PC-3 (cell line): ENCODE results near the gene NCMAP. TPM values are rescaled to one million over a fixed set of nuclear protein-coding genes. Genes with fewer than 3 reads are reported as not detected.

Experiments
- ATAC-seq: fragments of 200-7000 bp; cut with Tn5 transposase; 2 replicates; pipeline ENCODE4 v1.9.1; 2020; ENCODE audit warnings: mild to moderate bottlenecking, moderate library complexity
- BruUV-seq: library from RNA; stranded (reverse); fragments of 400-500 nt; replicated peaks from 2 replicates; lab custom pipeline; 2021; lab: Mats Ljungman, UMichigan
- CTCF ChIA-PET: fragments of 300-600 bp; sonication (Branson Sonifier 250); formaldehyde crosslinking; loops from one replicate; lab custom pipeline; 2022; ENCODE audit warnings: antibody characterized with exemption; lab: Charles Lee
- POLR2A ChIA-PET: fragments of 300-600 bp; sonication (Branson Sonifier 250); formaldehyde crosslinking; loops from one replicate; lab custom pipeline; 2022; ENCODE audit warnings: antibody characterized with exemption; ENCODE audit not compliant: unreplicated experiment; lab: Charles Lee
- DNase-seq: peaks from one replicate; pipeline ENCODE4 v3.0.0-alpha.2; 2015
- H2AFZ ChIP-seq: fragments of 300-600 bp; sonication (generic); 2 replicates; pipeline ENCODE4 v1.6.0; 2016; ENCODE audit warnings: antibody characterized with exemption, low read length
- H3F3A ChIP-seq: fragments of 300-600 bp; sonication (generic); one replicate; pipeline ENCODE4 v1.6.0; 2017; ENCODE audit warnings: antibody characterized with exemption, low read length, control low read depth, mild to moderate bottlenecking; ENCODE audit not compliant: unreplicated experiment
- H3K27ac ChIP-seq: fragments of 300-600 bp; sonication (generic); 2 replicates; pipeline ENCODE4 v1.5.1; 2016; ENCODE audit warnings: mild to moderate bottlenecking, low read length
- H3K27me3 ChIP-seq: fragments of 300-600 bp; sonication (generic); 2 replicates; pipeline ENCODE4 v1.6.1; 2016; ENCODE audit warnings: low read length, mixed read lengths
- H3K36me3 ChIP-seq: fragments of 300-600 bp; sonication (generic); 2 replicates; pipeline ENCODE4 v1.6.1; 2016; ENCODE audit warnings: low read depth, mixed run types, low read length, mixed read lengths
- H3K4me1 ChIP-seq: fragments of 300-600 bp; sonication (generic); 2 replicates; pipeline ENCODE4 v1.5.1; 2016; ENCODE audit warnings: low read length; ENCODE audit not compliant: insufficient read depth
- H3K4me2 ChIP-seq: fragments of 300-600 bp; sonication (generic); 2 replicates; pipeline ENCODE4 v1.6.0; 2016; ENCODE audit warnings: low read length
- H3K4me3 ChIP-seq: fragments of 300-600 bp; sonication (generic); 2 replicates; pipeline ENCODE4 v1.5.1; 2016; ENCODE audit warnings: mild to moderate bottlenecking, low read length, mixed read lengths
- H3K79me2 ChIP-seq: fragments of 300-600 bp; sonication (generic); 2 replicates; pipeline ENCODE4 v1.6.1; 2017; ENCODE audit warnings: low read length, mixed read lengths
- H3K9ac ChIP-seq: fragments of 300-600 bp; sonication (generic); 2 replicates; pipeline ENCODE4 v1.6.0; 2016; ENCODE audit warnings: mild to moderate bottlenecking, low read length
- H3K9me2 ChIP-seq: fragments of 300-600 bp; sonication (generic); replicated peaks from 2 replicates; pipeline ENCODE4 v1.6.1; 2016; ENCODE audit warnings: mixed run types, low read length, mixed read lengths
- H3K9me3 ChIP-seq: fragments of 300-600 bp; sonication (generic); 2 replicates; pipeline ENCODE4 v1.6.1; 2016; ENCODE audit warnings: low read length, mixed read lengths
- H4K20me1 ChIP-seq: fragments of 300-600 bp; sonication (generic); 2 replicates; pipeline ENCODE4 v1.6.1; 2016; ENCODE audit warnings: low read length, mixed read lengths
- EZH2 ChIP-seq: fragments of 300-600 bp; sonication (generic); IDR thresholded peaks from one replicate; pipeline ENCODE4 v1.6.1; 2017; ENCODE audit warnings: antibody characterized with exemption, mild to moderate bottlenecking, low read length; ENCODE audit not compliant: unreplicated experiment
- EZH2phosphoT487 ChIP-seq: fragments of 300-600 bp; sonication (generic); IDR thresholded peaks from 2 replicates; pipeline ENCODE4 v1.6.1; 2018; ENCODE audit warnings: mild to moderate bottlenecking, antibody characterized with exemption, low read length, borderline replicate concordance
- intact Hi-C: fragments of 100-400 bp; cut with micrococcal nuclease; formaldehyde crosslinking; loops from 2 replicates; pipeline ENCODE4 v1.9.0; 2023
- total RNA-seq: library from RNA; depleted of rRNA; stranded (reverse); fragments of >200 nt; gene quantifications from 2 replicates; pipeline ENCODE4 v1.2.3, GENCODE V29; 2014
- TF ChIP-seq, protein P1 (sequence below): fragments of 300-600 bp; sonication (generic); conservative IDR thresholded peaks from 2 replicates; pipeline ENCODE4 v1.5.1; 2017; ENCODE audit warnings: antibody characterized with exemption, low read depth, mild to moderate bottlenecking, low read length

Gene NCMAP
- total RNA-seq, 1 experiment from 2014 or later, result 1.8 TPM

DNA sequence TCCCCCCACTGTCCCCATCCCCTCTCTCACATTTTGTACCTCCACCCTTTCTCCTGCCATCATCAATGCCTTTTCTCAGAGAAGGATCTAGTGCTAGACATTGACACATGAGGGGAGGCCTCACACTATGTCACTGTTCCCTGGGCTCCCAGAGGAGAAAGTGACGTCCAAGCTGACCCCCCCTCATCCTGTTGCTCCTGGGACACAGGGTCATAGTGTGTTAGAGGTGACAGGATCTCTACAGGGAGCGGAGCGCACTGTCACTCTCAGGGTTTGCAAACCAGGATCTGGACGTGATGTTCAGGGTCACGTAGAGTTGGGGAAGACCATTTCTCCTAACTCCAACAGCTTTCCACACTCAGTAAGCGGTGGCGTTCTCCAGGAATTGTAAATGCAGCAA lies 2.6 kb downstream of the NCMAP start:
- H3K27ac ChIP-seq, result no peak overlapping the region
- no peak overlapping the region for H3K4me3 ChIP-seq
- no peak overlapping the region for H3K9ac ChIP-seq
- H3K9me2 ChIP-seq, result no peaks in the 10 kb centered on the region
- ATAC-seq (no peak), DNase-seq (no peak)
- ChIA-PET POLR2A (no interaction called here), CTCF (interaction anchor here (0.8 kb wide), 1 partner anchor 143 kb away, joined by 3 read pairs; the partner anchor contains the start of gene NIPAL3)
- peaks cover 32% of the 10 kb centered on the region for H3K4me1 ChIP-seq
- no peaks in the 10 kb centered on the region for H3F3A ChIP-seq
- H3K9me3 ChIP-seq, result no peaks in the 10 kb centered on the region
- H3K36me3 ChIP-seq, result no peaks in the 10 kb centered on the region
- TF ChIP-seq EZH2phosphoT487 (no peak), EZH2 (no peak)
- TF ChIP-seq, protein P1, sequence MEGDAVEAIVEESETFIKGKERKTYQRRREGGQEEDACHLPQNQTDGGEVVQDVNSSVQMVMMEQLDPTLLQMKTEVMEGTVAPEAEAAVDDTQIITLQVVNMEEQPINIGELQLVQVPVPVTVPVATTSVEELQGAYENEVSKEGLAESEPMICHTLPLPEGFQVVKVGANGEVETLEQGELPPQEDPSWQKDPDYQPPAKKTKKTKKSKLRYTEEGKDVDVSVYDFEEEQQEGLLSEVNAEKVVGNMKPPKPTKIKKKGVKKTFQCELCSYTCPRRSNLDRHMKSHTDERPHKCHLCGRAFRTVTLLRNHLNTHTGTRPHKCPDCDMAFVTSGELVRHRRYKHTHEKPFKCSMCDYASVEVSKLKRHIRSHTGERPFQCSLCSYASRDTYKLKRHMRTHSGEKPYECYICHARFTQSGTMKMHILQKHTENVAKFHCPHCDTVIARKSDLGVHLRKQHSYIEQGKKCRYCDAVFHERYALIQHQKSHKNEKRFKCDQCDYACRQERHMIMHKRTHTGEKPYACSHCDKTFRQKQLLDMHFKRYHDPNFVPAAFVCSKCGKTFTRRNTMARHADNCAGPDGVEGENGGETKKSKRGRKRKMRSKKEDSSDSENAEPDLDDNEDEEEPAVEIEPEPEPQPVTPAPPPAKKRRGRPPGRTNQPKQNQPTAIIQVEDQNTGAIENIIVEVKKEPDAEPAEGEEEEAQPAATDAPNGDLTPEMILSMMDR, result no peak
- no peaks in the 10 kb centered on the region for H3K79me2 ChIP-seq
- H4K20me1 ChIP-seq, result no peaks in the 10 kb centered on the region
- no peaks in the 10 kb centered on the region for H3K27me3 ChIP-seq
- 0 out of 2 replicates have a peak overlapping the region, but pooled peaks have one; percentile 4 for H3K4me2 ChIP-seq
- no peak overlapping the region for H2AFZ ChIP-seq
- intact Hi-C loops, result no loop called here
- BruUV-seq, result no TSS peak

DNA sequence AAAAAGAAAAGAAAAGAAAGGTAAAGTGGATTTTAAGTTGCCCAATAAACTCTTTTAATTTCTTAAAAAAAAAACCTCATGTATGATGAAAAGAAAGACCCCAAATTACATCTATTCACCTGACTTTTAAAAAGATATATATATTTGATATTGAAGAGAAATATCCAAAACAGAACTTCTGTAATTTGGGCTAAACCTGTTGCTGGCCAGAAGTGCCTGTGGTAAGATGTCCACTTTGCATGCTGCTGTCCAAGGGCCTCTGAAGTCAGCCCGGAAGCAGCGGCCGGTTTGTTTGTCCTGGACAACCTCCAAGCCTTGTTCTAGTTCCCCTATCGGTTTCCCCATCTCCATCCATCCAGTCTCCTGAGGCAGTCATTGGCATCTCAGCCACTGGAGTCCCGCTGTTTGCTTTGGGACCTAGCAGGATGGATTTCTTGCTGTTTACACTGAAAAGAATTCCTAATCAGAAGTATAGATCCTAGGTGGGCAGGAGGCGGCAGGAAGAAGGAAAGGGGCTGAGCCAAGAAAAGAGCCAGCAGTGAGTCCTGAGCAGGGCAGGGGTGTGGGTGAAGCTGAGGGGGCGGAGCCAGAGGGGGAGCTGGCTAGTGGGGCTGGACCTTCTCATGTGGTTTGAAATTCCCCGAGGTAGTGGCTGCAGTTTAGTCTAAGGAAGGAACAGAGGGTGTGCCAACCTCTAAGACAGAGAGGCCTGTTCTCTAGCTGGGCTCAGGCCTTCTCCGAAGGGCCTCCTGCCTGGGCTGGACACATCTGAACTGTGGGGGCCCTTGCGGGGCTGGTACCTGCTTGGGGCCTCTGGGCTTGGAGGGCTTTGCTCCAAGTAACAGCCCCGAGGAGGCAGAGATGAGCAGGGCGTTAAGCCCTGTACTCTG lies 3.3 kb downstream of the NCMAP start:
- Histone ChIP-seq H3K4me1 (peaks cover 32% of the 10 kb centered on the region), H3K4me2 (peak overlapping the region; percentile 24), H2AFZ (no peak overlapping the region), H3K27me3 (no peaks in the 10 kb centered on the region), H3K27ac (no peak overlapping the region), H4K20me1 (no peaks in the 10 kb centered on the region), H3K9me2 (no peaks in the 10 kb centered on the region), H3K9me3 (no peaks in the 10 kb centered on the region), H3K79me2 (no peaks in the 10 kb centered on the region), H3K9ac (no peak overlapping the region), H3K4me3 (no peak overlapping the region), H3K36me3 (no peaks in the 10 kb centered on the region), H3F3A (no peaks in the 10 kb centered on the region)
- DNase-seq (peak; percentile 88), ATAC-seq (peak; percentile 86)
- CTCF ChIA-PET, result no interaction called here
- no TSS peak for BruUV-seq
- TF ChIP-seq EZH2phosphoT487, result no peak
- TF ChIP-seq EZH2, result no peak
- TF ChIP-seq, protein P1, result no peak
- POLR2A ChIA-PET, result no interaction called here
- intact Hi-C loops, result no loop called here

DNA sequence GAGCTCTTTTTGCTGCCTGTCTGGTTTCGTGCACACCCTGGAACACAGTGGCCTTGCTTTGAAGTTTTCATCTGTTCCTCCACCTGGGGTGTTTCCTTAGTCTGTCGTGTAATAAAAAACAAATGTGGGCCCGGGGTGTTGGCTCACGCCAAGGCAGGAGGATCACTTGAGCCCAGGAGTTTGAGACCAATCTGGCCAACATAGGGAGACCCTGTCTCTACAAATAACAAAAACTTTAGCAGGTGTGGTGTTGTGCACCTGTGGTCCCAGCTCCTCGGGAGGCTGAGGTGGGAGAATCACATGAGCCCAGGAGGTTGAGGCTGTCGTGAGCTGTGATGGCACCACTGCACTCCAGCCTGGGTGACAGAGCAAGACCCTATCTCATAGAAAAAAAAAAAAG lies 4.5 kb downstream of the NCMAP start:
- intact Hi-C loops, result no loop called here
- TF ChIP-seq EZH2phosphoT487 (no peak), EZH2 (no peak)
- TF ChIP-seq, protein P1, result no peak
- Histone ChIP-seq H3K4me1 (peaks cover 39% of the 10 kb centered on the region), H3K4me2 (no peak overlapping the region), H3K36me3 (no peaks in the 10 kb centered on the region), H3K27me3 (no peaks in the 10 kb centered on the region), H3K27ac (no peak overlapping the region), H3K9ac (no peak overlapping the region), H3K79me2 (no peaks in the 10 kb centered on the region), H3F3A (no peaks in the 10 kb centered on the region), H4K20me1 (no peaks in the 10 kb centered on the region), H2AFZ (no peak overlapping the region), H3K9me3 (no peaks in the 10 kb centered on the region), H3K9me2 (no peaks in the 10 kb centered on the region), H3K4me3 (no peak overlapping the region)
- DNase-seq (no peak), ATAC-seq (no peak)
- no TSS peak for BruUV-seq
- CTCF ChIA-PET, result no interaction called here
- POLR2A ChIA-PET, result no interaction called here
